ENCODE results near the gene USP33.
"Not testable (repeated sequence)": the region's sequence is repeated elsewhere in the genome, so short reads cannot be mapped to it uniquely, and the experiment has no call there.

Gene USP33

DNA sequence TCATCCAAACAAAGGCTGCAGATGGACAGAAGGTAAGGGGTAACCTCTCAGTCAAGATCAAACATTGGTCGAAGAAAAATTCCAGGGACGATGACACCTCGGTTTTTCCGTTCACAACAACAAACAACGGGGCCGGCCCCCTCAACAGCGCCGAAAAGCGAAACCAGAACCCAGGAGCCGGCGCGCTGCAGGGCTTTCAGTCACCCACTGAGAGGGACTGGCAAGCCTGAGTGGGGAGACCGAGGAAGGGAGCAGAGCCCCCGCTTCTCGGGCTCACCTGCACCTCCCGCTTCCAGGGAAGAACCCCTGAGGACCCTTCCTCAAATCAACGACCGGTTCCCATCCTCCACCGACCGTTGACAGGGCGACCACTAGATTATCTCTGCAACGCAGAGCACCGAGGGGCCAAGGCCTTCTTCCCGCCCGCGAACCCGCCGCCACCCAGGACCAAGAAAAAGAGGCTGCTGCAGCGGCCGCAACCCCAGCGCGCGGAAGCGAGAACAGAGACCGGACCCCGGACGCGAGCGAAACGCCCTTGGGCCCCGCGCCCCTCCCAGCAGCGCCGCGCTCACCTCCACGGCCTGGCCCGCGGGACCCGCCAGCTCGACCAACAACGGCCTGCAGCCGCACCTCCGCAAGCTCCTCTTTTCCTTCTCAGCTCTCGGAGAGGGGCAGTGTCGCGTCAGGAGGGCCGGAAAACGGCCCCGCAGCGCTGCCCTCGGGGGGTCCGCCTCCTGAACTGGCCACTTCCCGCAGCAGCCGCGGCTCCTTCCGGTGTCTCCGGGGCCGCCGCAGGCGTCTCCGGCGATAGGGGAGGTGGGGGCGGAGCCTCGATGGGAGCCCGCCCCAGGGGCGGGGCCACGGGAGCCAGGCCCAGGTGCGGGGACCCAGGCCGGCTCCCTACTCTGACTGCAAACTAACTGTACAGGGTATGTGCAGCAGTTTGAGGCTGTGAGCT lies at the start of gene USP33:
USP33 (minus strand) TSS at position 782 of the 958 bp plus-strand sequence. CDS start 18,155 bp downstream, outside the sequence.
- peak; percentile 77 for DNase-seq

- DNase-seq = no peak
These were observed 43.7 kb upstream of the USP33 start for GRCh38 chr1:77803371-77803770.

DNA sequence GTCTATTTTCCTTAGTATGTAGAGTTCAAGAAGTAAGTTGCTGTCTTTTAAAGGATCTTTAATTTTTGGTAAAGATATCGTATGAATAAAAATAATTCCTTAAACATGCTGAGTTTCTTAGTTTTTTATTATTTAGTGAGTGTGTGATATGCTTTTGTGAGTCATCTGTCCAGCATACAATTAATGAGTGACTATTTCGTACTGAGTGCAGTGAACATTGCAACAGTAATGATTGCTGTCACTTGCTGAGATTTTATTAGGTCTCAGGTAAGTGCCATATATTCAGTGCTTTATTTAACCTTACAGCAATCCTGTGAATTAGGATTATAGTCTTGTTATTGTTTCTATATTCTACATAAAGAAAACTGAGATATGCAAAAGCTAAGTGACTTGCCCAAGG lies 42.4 kb upstream of the USP33 start:
- DNase-seq = no peak

GRCh38 chr1:77797991-77798390 lies 38.3 kb upstream of the USP33 start:
- no peak for DNase-seq

- DNase-seq = no peak
These were observed 37.2 kb upstream of the USP33 start for GRCh38 chr1:77796695-77797405.

- DNase-seq = no peak
These were observed 34.9 kb upstream of the USP33 start for GRCh38 chr1:77794550-77794949.

DNA sequence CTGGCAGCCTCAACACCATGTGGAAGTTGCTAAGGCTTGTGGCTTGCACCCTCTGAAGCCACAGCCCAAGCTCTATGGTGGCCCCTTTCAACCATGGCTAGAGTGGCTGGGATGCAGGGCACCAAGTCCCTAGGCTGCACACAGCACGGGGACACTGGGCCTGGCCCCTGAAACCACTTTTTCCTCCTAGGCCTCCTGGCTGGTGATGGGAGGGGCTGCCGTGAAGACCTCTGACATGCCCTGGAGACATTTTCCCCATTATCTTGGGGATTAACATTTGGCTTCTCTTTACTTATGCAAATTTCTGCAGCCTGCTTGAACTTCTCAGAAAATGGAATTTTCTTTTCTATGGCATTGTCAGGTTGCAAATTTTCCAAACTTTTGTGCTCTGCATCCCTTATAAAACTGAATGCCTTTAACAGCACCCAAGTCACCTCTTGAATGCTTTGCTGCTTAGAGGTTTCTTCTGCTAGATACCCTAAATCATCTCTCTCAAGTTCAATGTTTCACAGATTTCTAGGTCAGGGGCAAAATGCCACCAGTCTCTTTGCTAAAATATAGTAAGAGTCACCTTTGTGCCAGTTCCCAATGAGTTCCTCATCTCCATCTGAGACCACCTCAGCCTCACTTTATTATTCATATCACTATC lies 26.6 kb upstream of the USP33 start:
- DNase-seq = not testable (repeated sequence)

GRCh38 chr1:77783141-77783540 lies 23.5 kb upstream of the USP33 start:
- DNase-seq = no peak

GRCh38 chr1:77781683-77782082 lies 22.0 kb upstream of the USP33 start:
- no peak for DNase-seq

- DNase-seq = peak; percentile 80
These were observed 20.1 kb upstream of the USP33 start, which contains the start of gene MIGA1 for GRCh38 chr1:77779529-77780281. Gene MIGA1 (plus strand): TSS chr1:77779649. CDS start chr1:77783253, 3,604 bp downstream.

- DNase-seq = no peak
These were observed 16.5 kb upstream of the USP33 start for GRCh38 chr1:77776007-77776700.

GRCh38 chr1:77768006-77768405 lies 8.4 kb upstream of the USP33 start:
- no peak for DNase-seq

GRCh38 chr1:77762072-77762476 lies 2.4 kb upstream of the USP33 start:
- DNase-seq = no peak

DNA sequence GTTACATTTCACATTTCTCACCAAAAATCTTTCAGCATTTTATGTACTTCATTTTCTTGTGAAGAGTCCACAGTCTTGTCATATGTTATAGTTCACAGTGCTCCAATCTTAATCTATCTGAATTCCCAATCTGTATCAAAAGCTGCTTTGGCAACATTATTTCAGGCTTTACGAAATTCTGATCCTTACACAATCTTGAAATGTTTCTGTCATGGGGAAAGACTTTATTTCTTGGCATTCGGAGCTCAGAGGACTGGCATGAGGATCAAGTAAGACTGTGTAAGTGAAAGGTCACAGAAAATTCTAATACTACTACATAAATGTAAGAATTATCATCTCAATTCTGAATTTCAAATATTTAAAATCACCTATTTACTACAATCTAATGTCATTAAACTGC lies 2.0 kb downstream of the USP33 start:
- DNase-seq = no peak

DNA sequence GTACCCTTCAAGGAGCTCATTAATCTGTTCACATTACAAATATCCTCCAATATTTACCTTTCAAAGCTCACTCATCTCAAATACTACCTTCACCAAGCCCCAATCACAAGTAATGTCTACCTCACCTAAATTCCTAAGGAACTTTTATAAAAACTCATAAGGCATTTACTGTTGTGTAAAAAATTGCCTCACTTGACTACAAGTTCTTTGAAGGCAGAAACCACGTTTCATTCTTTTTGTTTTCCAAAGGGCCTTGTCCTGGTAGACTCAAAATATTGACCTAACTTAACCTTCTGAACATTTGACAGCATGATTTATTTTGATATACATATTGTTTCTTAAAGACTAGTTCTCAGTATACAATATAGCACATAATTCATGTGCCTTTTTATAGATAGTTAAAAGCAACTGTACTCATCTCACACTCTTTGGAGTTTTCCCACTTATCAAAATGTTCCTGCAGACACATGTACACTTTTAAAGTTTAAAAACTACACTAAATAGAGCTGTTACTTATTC lies 2.5 kb downstream of the USP33 start:
- no peak for DNase-seq

DNA sequence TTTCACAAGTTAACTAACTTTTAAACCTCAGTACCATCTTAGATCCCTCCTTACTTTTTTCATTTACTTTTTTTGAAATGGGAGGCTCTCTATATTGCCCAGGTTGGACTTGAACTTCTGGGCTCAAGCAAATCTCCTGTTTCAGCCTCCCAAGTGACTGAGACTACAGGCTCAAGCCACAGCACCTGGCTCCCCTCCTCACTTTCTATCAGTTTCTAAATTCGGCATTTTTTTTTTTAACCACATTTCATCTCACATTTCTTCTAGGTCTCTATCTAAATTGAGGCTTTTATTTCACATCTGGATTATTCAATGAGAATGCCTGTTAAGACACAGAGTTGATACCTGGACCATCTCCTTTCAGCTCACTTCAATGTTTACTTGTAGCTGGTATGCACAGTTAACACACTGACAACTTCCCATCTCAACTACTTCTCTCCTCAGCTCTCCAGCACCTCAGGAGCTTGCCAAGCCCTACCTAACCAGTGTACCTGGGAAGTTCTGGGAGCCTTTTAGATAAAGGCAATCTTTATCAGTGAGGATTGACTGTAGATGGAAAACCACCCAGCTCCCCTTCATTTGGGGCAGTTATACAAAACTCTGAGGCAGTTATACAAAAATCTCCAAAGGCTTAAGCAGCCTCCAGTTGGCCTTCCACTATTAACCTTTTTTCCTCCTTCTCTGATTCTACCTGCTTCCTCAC lies 3.4 kb downstream of the USP33 start:
- no peak for DNase-seq

GRCh38 chr1:77749489-77749888 lies 10.2 kb downstream of the USP33 start:
- DNase-seq = not testable (repeated sequence)

DNA sequence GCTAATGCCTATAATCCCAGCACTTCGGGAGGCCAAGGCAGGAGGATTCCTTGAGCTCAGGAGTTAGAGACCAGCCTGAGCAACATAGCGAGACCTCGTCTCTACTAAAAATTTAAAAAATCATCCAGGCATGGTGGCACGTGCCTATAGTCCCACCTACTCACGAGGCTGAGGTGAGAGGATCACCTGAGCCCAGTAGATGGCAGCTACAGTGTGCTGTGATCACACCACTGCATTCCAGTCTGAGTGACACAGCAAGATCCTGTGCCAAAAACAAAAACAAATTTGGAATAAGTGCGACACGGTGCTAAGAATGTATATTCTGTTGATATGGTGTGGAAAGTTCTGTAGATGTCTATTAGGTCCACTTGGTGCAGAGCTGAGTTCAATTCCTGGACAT lies 15.1 kb downstream of the USP33 start:
- DNase-seq = no peak

DNA sequence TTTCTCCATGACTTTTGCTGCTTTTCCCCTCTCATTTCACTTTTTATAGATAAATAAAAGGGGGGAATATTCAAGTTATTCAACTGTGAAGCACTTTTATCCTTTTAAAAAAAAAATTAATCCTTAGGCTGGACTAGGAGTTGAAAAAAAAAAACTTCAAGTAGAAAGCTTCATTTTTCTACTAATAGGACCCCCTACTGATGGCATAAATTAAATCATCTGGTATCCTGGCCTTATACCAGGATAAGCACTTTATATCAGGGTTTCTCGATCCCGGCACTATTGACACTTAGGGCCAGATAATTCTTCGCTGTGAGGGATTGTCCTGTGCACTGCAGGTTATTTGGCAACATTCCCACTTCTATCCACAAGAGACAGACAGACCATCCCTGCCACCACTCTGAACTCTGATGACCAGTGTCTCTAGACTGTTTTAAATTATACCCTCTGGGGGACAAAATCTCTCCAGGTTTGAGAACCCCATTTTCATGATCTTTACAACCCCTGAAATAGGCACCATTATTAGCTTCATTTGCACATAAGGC lies 17.6 kb downstream of the USP33 start:
- DNase-seq = no peak

DNA sequence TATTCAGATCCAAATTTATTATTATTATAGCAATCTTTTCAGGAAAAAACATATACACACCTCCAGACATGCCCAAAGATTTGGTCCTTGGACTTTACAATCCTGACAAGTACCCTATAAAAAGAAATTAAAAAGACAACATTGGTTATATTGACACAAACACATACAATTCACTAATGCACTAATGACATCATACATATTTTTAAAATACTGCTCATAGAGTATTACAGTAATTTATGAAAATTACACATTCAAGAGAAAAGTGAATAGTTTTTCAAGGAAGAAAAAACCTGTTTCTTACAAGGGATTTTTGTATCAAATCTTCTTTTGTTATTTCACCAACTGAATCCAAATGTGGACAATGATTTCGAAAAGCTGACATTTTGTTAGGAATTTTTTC lies 18.3 kb downstream of the USP33 start:
- no peak for DNase-seq

DNA sequence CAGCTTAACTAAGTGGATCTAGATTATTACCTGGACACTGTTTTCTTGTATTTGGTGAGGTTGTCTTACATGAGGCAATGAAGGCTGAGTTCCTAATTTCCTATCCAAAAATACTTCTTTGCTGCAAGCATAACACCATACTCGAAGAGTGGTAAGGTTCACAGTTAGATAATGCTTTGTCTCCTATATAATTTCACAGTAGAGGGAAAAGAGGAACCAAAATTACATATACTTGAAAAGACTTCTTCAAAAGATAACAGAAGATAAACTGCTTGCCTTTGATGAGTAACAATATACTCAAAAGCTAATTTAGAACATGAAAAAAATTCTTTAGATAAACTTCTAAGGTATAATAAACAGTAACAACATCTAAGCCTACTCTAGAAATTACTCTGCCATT lies 20.4 kb downstream of the USP33 start:
- no peak for DNase-seq
